ENCODE results near the gene GAS6.
"Not testable (repeated sequence)": the region's sequence is repeated elsewhere in the genome, so short reads cannot be mapped to it uniquely, and the experiment has no call there.

Gene GAS6

DNA sequence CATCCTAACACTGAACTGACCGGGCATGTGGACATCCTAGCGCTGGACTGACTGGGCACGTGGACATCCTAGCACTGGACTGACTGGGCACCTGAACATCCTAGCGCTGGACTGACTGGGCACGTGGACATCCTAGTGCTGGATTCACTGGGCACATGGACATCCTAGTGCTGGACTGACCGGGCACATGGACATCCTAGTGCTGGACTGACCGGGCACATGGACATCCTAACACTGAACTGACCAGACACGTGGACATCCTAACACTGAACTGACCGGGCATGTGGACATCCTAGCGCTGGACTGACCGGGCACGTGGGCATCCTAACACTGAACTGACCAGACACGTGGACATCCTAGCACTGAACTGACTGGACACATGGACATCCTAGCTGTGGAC lies 73.9 kb downstream of the GAS6 start:
- not testable (repeated sequence) for DNase-seq (ENCODE audit: low read depth)

DNA sequence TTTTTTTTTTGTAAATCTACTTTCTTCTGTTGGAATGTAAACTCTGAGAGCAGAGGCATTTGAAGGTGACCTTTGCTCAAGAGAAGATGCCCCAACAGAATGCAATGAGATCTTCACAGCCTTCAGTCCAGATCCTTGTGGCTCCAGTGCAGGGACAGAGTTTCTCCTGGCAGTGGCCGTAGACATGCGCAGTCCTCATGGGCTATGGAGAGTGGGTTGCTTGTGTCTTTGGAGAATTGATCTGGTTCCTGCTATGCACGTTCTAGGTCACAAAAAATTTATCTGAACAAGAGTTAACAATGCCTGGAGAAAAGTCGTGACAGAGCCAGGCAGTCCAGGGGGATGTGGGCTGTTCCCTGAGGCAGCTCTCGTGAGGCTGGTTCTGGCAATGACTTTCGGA lies 74.7 kb downstream of the GAS6 start:
- DNase-seq (ENCODE audit: low read depth) = no peak

DNA sequence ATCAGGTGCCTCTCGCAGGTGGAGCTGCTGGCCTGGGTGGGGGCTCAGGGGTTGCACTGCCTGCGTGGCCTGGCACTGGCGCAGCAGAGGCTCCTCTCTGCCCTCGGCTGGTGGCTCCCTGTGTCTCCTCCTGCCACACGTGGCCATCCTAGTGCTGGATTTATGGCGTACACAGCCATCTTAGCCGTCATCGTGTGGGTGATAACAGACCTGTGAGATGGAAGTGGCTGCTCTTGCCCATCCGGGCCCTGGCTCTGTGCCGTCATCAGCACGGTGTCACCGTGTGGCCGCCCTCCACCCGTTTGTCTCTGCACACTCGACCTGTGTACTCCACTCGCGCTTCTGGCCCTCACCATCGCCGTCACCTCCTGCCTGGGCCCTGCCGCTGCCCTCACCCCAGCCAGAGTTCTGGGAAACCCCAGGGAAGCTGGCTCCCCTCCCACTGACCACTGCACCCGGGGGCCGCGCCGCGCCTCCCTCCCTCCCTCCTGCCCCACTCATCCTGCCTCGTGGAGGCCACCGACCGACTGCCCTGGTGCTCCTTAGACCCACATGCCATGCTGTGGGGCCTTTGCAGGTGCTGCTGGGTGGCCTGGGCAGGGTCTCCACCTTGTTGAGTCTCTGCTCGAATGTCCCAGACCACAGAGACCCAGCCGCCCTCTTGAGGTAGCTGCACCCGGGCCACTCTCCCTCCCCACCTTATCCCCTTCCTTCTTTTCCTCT lies 75.3 kb downstream of the GAS6 start:
- DNase-seq (ENCODE audit: low read depth) = no peak

DNA sequence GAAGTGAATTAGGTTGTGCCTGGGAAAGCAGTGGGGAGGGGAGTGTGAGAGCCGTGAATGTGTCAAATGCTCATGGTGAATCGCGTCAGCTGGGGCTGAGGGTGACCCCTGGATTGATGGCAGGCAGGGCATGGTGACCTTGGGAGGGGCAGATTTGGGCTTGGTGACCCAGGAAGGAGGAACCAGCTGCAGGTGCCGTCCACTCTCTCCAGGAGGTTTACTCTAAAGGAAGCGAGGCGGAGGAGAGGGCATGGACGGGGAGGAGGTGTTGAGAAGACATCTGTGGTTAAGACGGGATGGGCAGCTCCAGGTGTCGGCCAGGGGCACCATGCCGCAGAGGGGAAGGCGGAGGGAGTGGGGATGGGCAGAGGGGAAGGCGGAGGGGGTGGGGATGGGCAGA lies 76.2 kb downstream of the GAS6 start:
- no peak for DNase-seq (ENCODE audit: low read depth)

DNA sequence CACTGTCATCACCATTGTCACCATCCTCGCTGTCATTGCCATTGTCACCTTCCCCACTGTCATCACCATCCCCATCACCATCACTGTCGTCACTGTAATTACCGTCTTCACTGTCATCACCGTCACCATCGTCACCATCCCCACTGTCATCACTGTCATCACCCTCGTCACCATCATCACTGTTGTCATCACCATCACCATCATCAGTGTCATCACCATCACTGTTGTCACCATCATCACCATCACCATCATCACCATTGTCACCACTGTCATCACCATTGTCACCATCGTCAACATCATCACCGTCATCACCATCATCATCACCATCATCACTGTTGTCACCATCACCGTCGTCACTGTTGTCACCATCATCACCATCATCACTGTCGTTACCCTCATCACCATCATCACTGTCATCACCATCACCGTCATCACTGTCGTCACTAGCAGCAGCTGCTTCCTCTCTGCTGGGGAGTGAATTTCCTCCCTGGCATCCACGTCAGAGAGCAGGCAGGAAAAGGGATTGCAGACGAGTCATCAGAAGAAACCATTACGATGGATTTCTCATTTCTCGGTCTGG lies 77.5 kb downstream of the GAS6 start:
- DNase-seq (ENCODE audit: low read depth) = no peak

DNA sequence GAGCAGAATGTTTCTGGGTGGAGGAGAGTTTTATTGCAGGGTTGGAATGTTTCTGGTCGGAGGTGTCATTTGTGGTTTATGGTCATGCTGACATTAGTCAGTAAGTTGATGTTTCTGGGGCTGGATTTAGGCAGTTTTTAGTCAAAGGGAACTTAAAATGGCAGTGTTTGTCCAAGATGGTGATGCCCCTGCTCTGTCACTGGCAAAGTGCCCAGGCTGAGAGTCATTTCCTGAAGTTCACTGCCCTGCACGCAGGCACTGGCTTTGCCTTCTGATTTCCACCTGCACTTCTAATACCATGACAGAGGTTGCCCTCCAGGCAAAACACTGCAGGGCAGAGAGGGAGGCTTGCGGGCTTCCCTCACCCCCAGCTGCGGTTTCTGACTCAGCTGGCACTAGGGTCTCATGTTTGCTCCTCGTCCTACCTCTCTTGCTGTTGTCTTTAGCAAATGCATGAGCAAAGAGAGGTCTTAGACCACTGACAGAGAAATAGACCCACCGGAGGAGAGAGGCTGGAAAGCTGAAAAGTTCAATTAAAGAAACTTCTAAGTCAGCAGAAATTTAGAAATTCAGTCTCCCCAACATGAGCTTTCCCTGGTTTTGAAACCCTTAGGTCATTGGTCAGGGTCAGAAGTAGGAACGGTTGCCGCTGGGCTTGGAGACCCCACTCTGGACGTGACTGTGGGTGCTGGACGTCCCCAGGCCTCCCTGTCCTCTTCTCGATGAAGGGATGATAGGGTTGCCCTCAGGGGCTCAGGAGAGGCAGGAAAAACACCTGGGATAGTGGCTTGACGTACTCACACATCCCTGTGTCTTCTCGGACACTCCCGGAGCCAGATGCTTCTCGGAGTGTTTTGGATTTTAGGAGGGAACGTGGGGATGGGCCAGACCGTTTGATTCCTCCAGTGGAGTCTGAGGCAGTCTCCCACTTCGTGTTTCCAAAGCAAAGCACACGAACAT lies 78.5 kb downstream of the GAS6 start:
- DNase-seq (ENCODE audit: low read depth) = peak; percentile 53

DNA sequence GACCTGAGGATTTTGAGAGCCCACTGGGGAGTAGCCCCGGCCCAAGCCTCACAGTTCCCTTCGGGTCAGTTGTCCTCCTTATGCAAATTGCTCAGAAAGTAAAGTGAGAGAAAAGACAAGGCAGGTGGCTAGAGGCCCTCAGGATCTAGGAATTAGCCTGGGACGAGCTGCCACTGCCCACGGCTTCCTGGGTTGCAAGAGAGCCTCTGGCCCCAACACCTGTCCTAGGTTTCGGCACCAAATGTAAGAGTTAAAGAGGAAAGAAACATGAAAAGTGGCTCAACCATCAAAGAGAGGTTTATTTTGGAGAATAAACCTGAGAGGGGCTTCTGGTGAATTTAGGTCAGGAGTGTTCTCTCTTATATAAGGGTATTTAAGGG lies 79.2 kb downstream of the GAS6 start:
- DNase-seq (ENCODE audit: low read depth) = no peak

DNA sequence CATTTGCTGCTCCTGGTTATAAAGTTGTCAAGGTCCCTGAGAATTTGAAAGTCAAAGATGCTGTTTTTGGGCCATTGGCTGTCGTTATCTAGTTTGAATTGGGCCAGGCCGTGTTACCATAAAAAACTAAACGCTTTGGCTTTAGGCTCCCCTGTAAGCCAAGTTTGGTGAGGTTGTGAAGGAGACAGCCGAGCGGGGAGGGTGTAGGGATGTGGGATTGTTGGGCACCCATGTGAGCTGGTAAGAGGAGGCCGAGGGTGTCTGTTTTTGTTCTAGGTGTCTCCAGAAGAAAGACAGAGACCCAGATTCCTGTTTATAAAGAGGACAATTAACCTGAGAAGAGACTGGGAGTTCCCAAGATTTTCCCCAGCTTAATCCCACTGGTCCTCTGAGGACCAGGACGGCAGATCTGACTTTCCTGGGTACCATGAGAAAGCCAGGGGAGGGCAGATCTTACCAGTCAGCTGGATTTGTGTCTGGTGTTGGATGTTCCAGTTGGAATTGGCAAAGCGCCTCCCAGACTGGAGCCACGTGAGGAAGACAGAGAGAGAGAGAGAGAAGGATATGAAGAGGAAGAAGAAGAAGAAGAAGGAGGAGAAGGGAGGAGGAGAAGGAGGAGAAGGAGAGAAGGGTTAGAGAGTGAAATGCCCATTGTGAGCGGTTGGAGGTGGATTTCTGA lies 79.8 kb downstream of the GAS6 start:
- DNase-seq (ENCODE audit: low read depth) = no peak

DNA sequence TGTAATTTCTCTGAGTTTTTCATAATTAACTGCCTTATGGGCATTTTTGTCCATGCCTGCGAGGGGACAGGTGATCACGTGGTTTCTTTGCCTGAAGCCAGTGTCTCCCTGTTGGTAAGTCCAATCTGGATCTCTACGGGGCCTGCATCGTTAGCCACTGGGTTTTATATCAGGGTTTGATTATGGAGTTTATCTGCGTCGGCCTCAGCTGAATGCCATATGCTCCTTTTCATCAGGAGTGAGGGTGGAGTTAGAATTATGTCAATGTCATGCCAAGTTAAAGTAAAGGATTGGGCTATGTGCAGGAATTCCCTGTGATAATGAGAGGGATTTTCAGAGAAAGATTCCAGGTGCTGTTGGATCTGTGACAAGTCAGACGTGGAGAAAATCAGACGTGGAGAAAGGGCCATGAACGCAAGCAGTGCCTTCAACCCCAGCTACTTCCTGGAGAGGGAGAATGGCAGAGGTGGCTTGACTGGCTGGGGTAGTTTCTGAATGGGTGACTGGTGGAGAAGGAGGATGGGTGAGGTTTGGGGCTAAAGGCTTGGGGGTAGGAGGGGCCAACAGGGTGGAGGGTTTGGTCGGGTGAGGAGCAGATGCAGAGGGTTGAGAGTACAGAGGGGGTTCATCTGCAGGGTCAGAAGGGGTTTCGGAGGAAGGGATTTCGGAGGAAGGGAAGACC lies 80.5 kb downstream of the GAS6 start:
- no peak for DNase-seq (ENCODE audit: low read depth)

DNA sequence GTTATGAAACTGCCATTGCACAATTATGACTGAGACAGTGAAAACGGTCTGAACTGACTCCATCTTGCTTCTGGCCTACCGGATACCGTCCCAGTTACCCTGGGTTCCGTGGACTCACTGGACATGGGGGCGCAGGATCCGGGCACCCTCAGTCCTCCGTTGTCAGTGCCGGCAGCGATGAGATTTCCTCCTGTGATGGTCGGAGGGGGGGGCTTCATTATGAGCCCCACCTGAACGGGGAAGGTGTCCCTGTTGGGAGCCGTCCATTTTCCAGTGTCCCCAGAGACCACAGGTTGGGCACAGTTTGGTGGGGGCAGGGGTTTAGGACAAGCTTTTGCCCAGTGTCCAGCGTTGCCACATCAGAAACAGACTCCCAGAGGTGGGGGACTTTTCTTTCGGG lies 81.4 kb downstream of the GAS6 start:
- no peak for DNase-seq (ENCODE audit: low read depth)

DNA sequence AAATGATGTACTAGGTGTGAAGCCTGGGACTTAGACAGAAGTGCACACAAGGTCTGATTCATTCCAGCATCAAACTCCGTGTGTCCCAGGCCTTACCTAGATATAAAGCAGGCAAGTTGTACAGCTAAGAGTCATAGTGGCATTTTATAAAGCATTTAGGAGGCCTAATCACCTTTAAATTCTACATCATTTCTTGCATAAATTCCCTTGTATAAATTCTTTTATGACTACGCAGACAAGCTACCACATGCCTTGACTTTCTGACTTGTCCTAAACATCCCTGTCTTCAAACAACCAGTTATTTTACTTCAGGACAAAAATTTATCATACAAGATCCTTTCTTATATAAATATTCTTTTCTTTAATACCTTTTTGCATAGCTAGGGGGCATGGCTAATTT lies 82.3 kb downstream of the GAS6 start:
- no peak for DNase-seq (ENCODE audit: low read depth)

DNA sequence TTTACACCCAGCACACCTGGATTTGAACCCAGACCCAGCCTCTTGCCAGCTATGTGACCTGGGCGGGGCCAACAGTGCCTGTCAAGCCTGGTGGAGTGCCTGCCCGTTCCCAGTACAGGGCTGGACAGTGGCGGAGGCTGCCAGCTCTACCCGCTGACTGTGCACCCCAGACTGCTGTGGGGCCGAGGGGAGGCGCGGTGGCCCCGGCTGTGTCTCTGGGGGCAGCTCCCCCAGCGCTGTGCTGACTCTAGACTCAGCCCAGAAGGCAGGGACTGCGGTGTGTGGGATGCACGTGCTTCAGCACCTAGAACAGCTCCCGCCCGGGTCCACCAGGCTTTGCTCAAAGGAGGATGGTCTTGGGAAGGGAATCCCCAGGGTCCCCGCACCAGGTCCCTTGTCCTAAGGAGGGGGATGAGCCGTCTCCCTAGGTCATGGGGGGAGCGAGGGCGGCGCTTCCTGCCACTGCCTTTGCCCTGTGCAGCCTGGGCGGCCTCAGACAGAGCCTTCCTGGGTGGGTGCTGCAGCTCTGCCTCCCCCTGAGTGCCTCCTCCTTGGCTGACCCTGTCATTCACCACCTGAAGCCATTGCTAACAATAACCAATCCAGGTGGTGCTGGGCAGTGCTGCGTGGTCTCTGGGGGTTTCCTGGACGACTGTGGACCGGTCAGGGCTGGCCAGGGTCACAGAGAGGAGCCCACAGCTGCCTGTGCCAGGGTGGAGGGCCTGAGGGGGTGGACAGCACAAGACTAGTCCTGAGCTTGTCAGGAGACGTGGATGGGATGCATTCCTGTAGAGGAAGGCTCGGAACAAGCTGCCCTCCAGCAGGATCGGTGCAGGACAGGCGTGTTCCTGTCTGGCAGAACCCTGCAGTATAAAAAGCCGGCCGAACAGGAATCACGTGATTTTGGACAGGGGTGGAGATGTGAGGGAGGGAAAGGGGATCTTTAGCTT lies 86.3 kb downstream of the GAS6 start:
- no peak for DNase-seq (ENCODE audit: low read depth)

DNA sequence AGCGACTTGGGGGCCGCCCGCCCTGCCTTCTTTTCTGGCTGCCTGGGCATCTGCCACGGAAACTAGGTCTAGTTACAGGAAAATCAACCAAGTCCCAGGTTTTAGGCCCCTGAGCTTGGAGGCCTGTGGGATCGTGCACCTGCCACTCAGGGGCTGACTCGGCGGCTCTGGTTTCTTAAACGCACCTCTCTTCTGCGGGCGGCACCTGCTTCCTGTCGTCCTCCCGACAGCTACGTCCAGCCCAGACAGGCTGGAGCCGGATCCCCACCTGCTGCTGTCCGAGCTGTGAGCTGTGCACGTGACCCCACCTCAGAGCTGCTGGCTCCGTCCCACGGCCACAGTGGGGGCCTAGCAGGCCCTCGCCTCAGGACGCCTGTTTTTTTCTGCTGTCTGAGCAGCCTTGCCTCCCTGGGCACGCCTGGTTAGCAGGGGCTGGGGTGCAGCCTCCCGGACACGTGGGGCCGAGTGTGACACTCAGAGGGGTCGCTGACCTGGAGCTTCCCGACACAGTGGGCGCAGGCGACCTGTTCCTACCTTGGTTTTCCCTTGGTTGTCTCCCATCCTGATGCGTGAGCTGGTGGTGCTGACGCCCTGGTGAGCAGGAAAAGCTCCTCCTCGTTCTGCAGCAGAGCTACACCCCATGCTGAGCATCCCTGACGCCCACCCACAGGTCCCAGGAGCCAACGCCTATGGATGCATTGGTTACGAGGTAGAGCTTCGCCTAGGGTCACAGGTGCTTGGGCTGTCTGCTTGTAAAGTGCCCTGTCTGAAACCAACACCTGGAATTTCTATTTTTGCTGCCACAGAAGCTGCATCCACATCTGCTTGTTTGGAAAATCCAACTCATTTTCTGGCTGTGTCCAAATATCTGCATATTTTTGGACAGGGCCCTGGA lies 87.4 kb downstream of the GAS6 start:
- no peak for DNase-seq (ENCODE audit: low read depth)

DNA sequence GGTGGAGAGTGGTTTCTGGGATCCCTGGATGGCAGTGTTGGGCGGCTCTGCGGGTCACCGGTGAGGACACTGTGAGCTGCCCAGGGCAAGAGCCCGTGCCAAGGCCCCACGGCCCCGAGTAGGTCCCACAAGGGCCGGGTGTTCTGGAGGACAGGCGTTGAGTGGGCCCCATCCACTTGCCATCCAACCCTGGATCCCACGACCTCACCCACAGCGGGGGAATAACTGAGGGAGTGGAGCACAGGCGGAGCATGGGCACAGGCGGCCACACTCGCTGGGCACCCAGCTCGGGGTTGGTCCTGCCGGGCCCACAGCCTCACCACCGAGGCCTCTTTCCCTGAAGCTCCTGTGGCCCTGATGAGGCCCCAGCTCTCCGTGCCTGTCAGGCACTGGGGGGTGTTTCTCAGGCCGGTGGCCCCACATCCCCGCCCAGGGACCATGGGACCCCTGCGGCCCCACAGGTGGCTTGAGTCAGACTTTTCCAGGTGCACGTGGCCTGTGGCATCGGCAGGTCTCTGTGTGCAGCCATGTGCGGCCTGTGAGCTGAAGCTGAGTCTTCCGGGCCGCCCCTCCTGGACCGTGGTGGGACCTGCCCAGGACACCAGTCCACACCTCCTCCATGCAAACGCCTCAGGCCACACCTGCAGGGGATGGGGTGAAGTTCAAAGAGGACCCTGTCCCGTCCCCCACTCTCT lies 88.3 kb downstream of the GAS6 start:
- no peak for DNase-seq (ENCODE audit: low read depth)

DNA sequence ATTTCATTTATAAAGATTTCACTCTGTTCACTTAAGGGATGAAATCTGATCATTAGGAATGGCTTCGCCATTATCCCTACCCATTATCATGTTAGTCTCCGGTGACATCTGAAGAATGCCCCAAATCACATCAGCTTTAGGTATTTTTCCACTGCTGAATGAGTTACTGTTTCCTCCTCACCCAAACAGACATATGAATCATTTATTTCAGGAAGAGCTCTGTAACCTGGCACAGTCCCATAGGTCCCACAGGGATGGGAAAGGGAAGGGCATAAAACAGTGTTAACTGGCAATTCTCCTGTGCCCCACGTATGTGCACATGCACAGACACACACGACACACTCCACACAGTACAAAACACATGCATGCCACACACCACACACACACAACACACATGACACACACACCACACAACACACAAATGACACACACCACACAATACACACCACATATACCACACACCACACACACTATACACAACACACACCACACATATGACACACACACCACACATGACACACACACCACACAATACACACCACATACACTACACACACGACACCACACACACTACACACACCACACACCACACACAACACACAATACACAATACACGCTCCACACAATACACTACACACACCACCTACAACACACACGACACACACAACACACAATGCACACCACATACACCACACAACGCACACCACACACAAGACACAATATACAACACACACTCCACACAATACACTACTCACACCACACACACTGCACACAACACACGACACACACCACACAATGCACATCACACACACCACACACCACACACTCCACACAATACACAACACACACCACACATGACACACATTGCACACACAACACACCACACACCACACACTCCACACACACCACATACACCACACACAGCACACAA lies 89.4 kb downstream of the GAS6 start:
- DNase-seq (ENCODE audit: low read depth) = peak; percentile 10

DNA sequence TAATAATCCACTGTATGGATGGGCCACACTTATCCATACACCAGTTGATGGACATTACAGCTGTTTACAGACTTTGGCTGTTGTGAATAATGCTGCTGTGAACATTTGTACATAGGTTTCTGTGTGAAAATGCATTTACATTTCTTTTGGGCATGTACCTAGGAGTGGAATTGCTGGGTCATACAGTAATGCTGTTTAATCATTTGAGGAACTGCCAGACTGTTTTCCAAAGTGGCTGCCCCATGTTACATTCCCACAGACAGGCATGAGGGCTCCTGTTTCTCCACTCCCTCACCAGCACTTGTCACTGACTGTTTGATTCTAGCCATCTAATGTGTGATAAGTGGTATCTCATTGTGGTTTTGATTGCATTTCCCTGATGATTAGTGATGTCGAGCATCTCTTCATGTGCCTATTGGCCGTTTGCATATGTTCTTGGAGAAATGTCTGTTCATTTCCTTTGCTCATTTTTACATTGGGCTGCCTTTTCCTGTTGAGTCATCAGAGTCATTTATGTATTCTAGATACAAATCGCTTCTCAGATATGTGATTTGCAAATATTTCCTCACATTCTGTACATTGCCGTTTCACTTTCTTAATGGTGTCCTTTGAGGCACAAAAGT lies 92.1 kb downstream of the GAS6 start:
- DNase-seq (ENCODE audit: low read depth) = no peak

DNA sequence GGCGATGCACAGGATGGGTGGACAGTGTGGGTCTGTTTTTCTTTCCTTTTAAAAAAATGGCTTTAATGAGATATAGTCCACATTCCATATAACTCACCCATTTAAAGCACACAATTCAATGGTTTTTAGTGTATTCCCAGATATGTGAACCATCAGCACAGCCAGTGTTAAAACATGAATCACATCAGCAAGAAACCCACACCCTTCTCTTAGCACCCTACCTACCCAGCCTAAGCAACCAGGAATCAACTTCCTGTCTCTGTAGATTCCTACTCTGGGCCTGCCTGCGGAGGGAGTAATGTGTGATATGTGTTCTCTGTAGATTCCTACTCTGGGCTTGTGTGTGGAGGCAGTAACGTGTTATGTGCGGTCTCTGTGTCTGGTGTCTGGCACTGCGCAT lies 92.9 kb downstream of the GAS6 start:
- DNase-seq (ENCODE audit: low read depth) = no peak

All from GM04504 (cell line).